ENCODE data around the gene SLC12A3.

The SLC12A3 gene

GRCh38 chr16:56943761-56944375 is 78.9 kb downstream of the SLC12A3 start:
- no peaks in the 10 kb centered on the region for H3K27me3 ChIP-seq (ENCODE audit: insufficient read depth, low read length)
- H2AFZ ChIP-seq (ENCODE audit: low read depth, low read length), result no peak overlapping the region
- no peaks in the 10 kb centered on the region for H3K9me3 ChIP-seq (ENCODE audit: low read length)
- H3K4me3 ChIP-seq (ENCODE audit: low read length), result no peak overlapping the region
- peaks cover 54% of the 10 kb centered on the region for H3K36me3 ChIP-seq (ENCODE audit: insufficient read depth, low read length)
- H3K4me1 ChIP-seq (ENCODE audit: insufficient read depth, low read length), result no peaks in the 10 kb centered on the region

DNA sequence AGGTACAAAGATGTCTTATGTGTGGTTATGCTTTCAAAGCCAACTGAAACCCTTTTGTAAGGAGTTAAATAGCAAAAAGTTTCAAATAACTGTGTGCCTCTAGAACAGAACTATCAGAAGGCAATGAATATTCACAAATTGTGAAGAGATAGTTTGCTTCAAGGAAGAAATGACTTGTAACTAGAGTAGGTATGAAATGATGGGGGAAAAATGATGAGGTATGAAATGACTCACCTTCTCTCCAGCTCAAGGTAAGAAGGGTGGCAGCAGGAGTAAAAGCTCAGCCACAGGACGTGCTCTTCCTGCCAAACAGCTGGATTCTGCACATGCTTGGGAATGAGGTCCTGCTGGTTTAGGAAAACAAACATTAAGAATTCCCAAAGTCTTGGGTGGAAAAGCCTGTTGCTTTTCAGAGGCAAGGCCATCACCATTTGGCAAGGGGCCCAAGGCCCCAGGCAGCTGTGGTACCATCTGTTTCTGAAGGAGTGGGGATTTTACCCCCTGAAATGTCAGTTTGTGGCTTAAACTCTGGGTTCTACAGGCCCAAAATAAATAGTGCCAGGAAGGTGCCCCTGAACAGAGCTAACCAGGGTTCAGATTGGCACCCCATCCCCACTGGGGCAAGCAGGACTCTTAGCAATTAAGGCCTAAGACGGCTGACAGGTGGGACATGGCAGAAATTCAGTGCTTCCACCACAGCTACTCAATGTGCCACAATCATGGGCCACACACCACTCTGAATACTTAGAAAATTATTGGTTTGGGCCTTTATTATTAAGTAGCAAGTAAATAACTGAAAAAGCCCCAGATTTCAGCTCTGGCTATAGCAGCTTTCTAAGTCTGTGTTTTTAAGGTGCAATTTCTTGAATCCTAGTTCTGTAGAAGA is 80.2 kb downstream of the SLC12A3 start:
- H3K27me3 ChIP-seq (ENCODE audit: insufficient read depth, low read length), result no peaks in the 10 kb centered on the region
- H3K4me1 ChIP-seq (ENCODE audit: insufficient read depth, low read length), result no peaks in the 10 kb centered on the region
- peaks cover 42% of the 10 kb centered on the region for H3K36me3 ChIP-seq (ENCODE audit: insufficient read depth, low read length)
- H3K9me3 ChIP-seq (ENCODE audit: low read length), result no peaks in the 10 kb centered on the region
- no peak overlapping the region for H2AFZ ChIP-seq (ENCODE audit: low read depth, low read length)
- H3K4me3 ChIP-seq (ENCODE audit: low read length), result no peak overlapping the region

DNA sequence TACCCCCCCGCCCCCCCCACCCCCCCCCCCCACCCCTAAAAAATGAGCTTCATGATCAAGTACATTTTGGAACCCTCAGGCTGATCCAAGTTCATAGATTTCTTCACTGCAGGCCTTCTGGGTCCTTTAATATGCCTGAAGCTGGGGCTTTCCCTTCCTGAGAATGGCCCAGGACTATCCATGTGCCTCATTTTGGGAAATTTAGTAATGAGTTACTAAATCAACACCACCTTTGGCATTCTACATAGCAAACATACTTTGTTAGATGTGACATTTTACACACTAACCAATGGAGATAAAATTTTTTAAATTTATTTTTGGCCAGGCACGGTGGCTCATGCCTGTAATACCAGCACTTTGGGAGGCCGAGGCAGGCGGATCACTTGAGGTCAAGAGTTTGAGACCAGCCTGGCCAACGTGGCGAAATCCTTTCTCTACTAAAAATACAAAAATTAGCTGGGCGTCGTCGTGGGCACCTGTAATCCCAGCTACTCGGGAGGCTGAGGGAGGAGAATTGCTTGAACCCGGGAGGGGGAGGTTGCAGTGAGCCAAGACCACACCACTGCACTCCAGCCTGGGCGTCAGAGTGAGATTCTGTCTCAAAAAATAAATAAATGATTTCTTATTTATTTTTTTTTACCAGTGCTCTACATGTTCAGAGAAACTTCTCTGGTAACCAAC is 81.0 kb downstream of the SLC12A3 start:
- H3K27me3 ChIP-seq (ENCODE audit: insufficient read depth, low read length), result no peaks in the 10 kb centered on the region
- no peaks in the 10 kb centered on the region for H3K9me3 ChIP-seq (ENCODE audit: low read length)
- peaks cover 36% of the 10 kb centered on the region for H3K36me3 ChIP-seq (ENCODE audit: insufficient read depth, low read length)

GRCh38 chr16:56946767-56947603 is 82.0 kb downstream of the SLC12A3 start:
- Histone ChIP-seq H3K9me3 (ENCODE audit: low read length) (no peaks in the 10 kb centered on the region), H3K36me3 (ENCODE audit: insufficient read depth, low read length) (peaks cover 27% of the 10 kb centered on the region)

More for the DNA sequence above, 81.0 kb downstream of the SLC12A3 start:
- Histone ChIP-seq H3K4me3 (ENCODE audit: low read length) (no peak overlapping the region), H2AFZ (ENCODE audit: low read depth, low read length) (no peak overlapping the region), H3K4me1 (ENCODE audit: insufficient read depth, low read length) (no peaks in the 10 kb centered on the region)

DNA sequence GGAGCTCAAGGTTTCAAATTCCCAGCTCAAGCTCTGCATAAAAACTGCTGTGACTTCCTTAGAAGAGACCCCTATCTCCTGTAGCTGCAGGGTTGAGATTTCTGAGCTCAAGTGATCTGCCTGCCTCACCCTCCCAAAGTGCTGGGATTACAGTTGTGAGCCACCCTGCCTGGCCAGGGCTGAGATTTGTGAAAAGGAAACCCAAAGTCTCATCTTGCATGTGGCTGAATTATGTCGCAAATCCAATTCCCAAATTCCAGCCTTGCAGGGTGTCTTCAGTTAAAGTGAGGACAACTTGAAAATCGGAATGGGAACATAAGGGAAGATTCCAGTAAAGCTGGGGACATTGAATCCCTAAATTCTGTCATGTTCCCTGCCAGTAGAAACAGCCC is 82.6 kb downstream of the SLC12A3 start:
- no peak overlapping the region for H2AFZ ChIP-seq (ENCODE audit: low read depth, low read length)
- H3K4me1 ChIP-seq (ENCODE audit: insufficient read depth, low read length), result no peaks in the 10 kb centered on the region
- H3K9me3 ChIP-seq (ENCODE audit: low read length), result no peaks in the 10 kb centered on the region
- H3K36me3 ChIP-seq (ENCODE audit: insufficient read depth, low read length), result peaks cover 23% of the 10 kb centered on the region
- H3K4me3 ChIP-seq (ENCODE audit: low read length), result no peak overlapping the region
- H3K27me3 ChIP-seq (ENCODE audit: insufficient read depth, low read length), result no peaks in the 10 kb centered on the region

More at GRCh38 chr16:56946767-56947603, 82.0 kb downstream of the SLC12A3 start:
- H3K4me1 ChIP-seq (ENCODE audit: insufficient read depth, low read length), result no peaks in the 10 kb centered on the region
- H3K4me3 ChIP-seq (ENCODE audit: low read length), result no peak overlapping the region
- H2AFZ ChIP-seq (ENCODE audit: low read depth, low read length), result no peak overlapping the region
- no peaks in the 10 kb centered on the region for H3K27me3 ChIP-seq (ENCODE audit: insufficient read depth, low read length)

DNA sequence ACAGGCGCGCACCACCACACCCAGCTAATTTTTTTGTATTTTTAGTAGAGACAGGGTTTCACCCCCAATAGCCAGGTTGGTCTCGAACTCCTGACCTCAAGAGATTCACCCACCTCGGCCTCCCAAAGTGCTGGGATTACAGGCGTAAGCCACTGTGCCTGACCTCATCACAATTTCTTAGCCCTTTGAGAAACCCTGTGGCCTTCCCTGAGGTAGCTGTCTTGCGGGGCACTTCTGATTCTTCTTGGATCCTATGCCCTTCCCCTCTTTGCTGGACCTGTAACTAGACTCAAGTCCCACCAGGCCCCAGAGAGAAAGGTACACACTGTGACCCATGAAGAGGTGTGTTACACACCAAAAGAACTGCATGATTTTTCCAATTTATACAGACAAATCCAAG is 83.2 kb downstream of the SLC12A3 start:
- Histone ChIP-seq H3K4me3 (ENCODE audit: low read length) (no peak overlapping the region), H3K9me3 (ENCODE audit: low read length) (no peaks in the 10 kb centered on the region), H3K36me3 (ENCODE audit: insufficient read depth, low read length) (peaks cover 16% of the 10 kb centered on the region), H3K27me3 (ENCODE audit: insufficient read depth, low read length) (no peaks in the 10 kb centered on the region), H3K4me1 (ENCODE audit: insufficient read depth, low read length) (no peaks in the 10 kb centered on the region), H2AFZ (ENCODE audit: low read depth, low read length) (no peak overlapping the region)

GRCh38 chr16:56950051-56950450 is 85.0 kb downstream of the SLC12A3 start:
- Histone ChIP-seq H3K4me3 (ENCODE audit: low read length) (no peak overlapping the region), H3K36me3 (ENCODE audit: insufficient read depth, low read length) (peaks cover 5% of the 10 kb centered on the region), H3K9me3 (ENCODE audit: low read length) (no peaks in the 10 kb centered on the region), H2AFZ (ENCODE audit: low read depth, low read length) (no peak overlapping the region), H3K27me3 (ENCODE audit: insufficient read depth, low read length) (no peaks in the 10 kb centered on the region), H3K4me1 (ENCODE audit: insufficient read depth, low read length) (no peaks in the 10 kb centered on the region)

- Histone ChIP-seq H3K27me3 (ENCODE audit: insufficient read depth, low read length) (no peaks in the 10 kb centered on the region), H3K4me1 (ENCODE audit: insufficient read depth, low read length) (no peaks in the 10 kb centered on the region), H3K36me3 (ENCODE audit: insufficient read depth, low read length) (peaks cover 1% of the 10 kb centered on the region), H3K4me3 (ENCODE audit: low read length) (no peak overlapping the region), H2AFZ (ENCODE audit: low read depth, low read length) (no peak overlapping the region), H3K9me3 (ENCODE audit: low read length) (no peaks in the 10 kb centered on the region)
Measured at GRCh38 chr16:56950455-56950854, 85.4 kb downstream of the SLC12A3 start.

- H3K4me3 ChIP-seq (ENCODE audit: low read length), result no peak overlapping the region
- H3K4me1 ChIP-seq (ENCODE audit: insufficient read depth, low read length), result no peaks in the 10 kb centered on the region
- no peak overlapping the region for H2AFZ ChIP-seq (ENCODE audit: low read depth, low read length)
- H3K36me3 ChIP-seq (ENCODE audit: insufficient read depth, low read length), result no peaks in the 10 kb centered on the region
- no peaks in the 10 kb centered on the region for H3K27me3 ChIP-seq (ENCODE audit: insufficient read depth, low read length)
- no peaks in the 10 kb centered on the region for H3K9me3 ChIP-seq (ENCODE audit: low read length)
Measured at GRCh38 chr16:56950881-56951771, 86.1 kb downstream of the SLC12A3 start.

- Histone ChIP-seq H3K4me3 (ENCODE audit: low read length) (no peak overlapping the region), H3K4me1 (ENCODE audit: insufficient read depth, low read length) (no peaks in the 10 kb centered on the region), H3K27me3 (ENCODE audit: insufficient read depth, low read length) (no peaks in the 10 kb centered on the region), H2AFZ (ENCODE audit: low read depth, low read length) (no peak overlapping the region), H3K36me3 (ENCODE audit: insufficient read depth, low read length) (no peaks in the 10 kb centered on the region), H3K9me3 (ENCODE audit: low read length) (no peaks in the 10 kb centered on the region)
Measured at GRCh38 chr16:56953006-56953405, 88.0 kb downstream of the SLC12A3 start.

- Histone ChIP-seq H3K27me3 (ENCODE audit: insufficient read depth, low read length) (peaks cover 2% of the 10 kb centered on the region), H3K4me3 (ENCODE audit: low read length) (no peak overlapping the region), H3K9me3 (ENCODE audit: low read length) (no peaks in the 10 kb centered on the region), H3K4me1 (ENCODE audit: insufficient read depth, low read length) (no peaks in the 10 kb centered on the region), H3K36me3 (ENCODE audit: insufficient read depth, low read length) (no peaks in the 10 kb centered on the region), H2AFZ (ENCODE audit: low read depth, low read length) (no peak overlapping the region)
Measured at GRCh38 chr16:56956076-56956475, 91.1 kb downstream of the SLC12A3 start.

DNA sequence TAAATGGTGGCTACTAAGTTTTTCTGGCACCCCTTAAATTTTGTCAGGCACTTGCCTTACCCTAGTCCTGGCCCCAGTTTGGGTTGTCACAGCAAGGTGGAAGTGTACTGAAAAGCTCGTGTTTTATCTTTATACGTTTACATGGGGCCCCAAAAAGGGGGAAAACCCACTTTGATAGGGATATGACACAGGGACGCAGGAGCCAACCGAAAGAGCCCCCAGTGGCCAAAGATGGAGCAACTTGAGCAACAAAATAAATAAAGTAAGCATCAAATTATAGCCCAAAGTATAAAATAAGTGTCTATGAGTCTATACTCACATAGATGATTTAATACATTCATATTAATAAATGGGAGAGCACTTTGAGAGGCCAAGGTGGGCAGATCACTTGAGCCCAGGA is 91.7 kb downstream of the SLC12A3 start:
- no peaks in the 10 kb centered on the region for H3K9me3 ChIP-seq (ENCODE audit: low read length)
- H2AFZ ChIP-seq (ENCODE audit: low read depth, low read length), result no peak overlapping the region
- H3K36me3 ChIP-seq (ENCODE audit: insufficient read depth, low read length), result no peaks in the 10 kb centered on the region
- H3K27me3 ChIP-seq (ENCODE audit: insufficient read depth, low read length), result peaks cover 2% of the 10 kb centered on the region
- H3K4me1 ChIP-seq (ENCODE audit: insufficient read depth, low read length), result no peaks in the 10 kb centered on the region
- no peak overlapping the region for H3K4me3 ChIP-seq (ENCODE audit: low read length)

All from neuron (in vitro differentiated cells).